HPDE6-E6E7 (cell line): ENCODE measurements around the gene KIF6.

ENCODE experiments used
- DNase-seq: peaks from one replicate; pipeline ENCODE4 v3.0.0; 2011; ENCODE audit warnings: missing footprints; ENCODE audit errors: extremely low spot score

KIF6 gene

DNA sequence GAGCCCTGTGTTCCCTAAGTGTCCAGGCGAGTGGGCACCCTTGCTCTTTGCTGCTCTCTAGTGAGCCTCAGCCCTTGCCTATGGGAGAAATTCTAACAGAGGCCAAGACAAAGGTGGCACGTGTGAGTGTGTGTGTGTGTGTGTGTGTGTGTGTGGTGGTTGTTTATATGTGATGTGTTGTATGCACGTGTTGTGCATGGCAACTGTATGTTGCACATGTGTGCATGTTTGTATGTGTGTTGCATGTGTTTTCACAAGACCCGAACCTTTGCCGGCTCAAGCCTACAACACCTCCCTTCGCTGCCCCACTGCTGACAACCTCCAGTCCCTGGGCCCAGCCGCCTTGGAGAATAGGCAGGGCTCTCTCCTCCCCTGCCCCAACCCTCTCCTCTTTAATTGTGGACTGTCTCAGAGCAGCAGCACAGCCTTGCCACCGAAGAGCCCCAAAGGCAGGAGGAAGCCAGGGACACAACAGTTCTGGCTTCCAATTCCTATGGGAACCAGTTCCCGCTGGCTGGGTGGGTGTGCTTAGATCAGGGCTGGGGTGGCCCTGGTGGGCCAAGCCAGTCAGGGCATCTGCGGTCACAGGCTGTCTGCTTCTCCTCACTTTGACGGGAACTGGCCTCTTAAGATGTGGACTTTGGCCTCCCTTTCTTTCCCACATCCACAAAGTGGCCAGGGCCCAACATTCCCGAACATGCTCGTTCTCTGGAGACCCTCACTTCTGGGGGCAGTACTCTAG, 405.4 kb downstream of the KIF6 start:
- DNase-seq = no peak

DNA sequence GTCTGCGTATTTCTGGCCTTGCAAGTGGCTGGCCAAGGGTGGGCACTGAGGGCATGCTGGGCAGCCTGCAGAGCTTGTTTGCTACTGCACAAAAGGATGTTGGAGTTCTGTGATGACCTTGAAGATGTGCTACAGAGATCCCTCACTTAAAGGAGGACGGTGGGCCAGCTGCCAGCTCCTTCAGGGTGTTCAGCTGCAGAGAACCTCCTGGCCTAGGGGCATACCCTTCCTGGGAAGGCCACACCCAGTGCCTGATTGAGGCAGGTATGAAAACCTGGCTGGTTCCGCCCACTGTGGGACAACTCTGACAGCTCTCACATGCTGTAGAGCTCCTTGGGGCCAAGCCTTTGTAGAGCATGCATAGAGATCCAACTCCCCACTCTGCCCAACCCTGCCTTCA, 408.0 kb downstream of the KIF6 start:
- DNase-seq = no peak

DNA sequence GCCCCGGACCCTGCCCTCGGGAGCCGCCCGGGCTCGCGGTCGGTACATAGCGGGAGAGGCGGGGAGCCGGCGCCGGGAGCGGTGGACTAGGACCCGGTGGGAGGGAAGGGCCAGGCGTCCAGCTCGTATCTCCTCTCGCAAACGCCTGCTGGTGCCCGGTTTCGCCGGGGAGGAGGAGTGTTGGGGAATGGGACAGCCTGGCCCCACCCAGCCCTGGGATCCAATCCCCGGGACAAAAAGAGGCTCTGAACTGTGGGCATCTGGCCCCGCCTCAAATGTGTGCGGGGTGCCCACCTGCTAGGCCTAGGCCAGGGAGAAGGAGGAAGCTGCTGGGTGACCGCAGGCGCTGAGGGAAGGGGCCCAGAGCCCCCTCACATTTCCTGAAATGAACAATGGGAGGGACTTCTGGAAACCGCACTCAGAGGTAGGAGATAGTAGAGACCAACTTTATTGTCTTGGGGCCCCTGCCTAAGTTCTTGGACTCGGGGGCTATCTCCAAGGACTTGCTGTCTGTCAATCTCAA, 410.9 kb downstream of the KIF6 start, which contains the start of gene KCNK17:
Gene KCNK17 (minus strand): TSS at position 147 of the 523 bp plus-strand sequence. CDS start 99 bp downstream, at position 48.
- no peak for DNase-seq

DNA sequence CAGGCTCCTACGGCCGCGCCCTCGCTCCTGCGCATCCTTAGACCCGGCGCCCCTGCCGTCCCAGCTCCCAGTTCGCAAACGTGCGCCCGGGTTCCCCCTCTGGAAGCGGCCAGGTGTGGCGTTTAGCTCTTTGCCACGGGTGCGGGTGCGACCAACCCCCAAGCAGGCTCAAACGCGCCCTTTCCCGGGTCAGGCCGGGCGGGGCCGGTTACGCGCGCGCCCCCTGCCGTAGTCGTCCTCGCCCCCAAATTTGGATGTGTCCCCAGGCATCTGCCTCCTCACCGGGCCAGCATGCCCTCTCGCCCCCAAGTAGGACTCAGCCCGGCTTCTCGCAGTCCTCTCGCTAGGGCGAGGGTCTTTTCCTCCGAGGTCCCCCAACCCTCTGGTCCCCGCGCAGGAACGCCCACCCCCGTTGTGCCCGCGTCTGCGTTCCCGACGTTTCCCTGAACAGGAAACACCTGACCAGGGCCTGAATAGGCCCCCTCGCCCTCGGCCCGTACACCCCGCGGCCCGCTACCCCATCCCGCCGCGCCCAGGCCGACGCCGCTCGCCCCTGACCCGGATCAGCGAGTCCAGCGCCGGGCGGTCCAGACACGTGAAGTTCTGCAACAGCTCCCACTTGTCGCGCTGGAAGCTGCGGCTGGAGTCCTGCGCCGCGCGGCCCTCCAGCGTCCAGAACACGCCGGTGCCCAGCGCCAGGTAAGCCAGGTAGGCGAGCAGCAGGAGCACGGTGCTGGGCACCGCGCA, 411.5 kb downstream of the KIF6 start:
- DNase-seq = no peak

DNA sequence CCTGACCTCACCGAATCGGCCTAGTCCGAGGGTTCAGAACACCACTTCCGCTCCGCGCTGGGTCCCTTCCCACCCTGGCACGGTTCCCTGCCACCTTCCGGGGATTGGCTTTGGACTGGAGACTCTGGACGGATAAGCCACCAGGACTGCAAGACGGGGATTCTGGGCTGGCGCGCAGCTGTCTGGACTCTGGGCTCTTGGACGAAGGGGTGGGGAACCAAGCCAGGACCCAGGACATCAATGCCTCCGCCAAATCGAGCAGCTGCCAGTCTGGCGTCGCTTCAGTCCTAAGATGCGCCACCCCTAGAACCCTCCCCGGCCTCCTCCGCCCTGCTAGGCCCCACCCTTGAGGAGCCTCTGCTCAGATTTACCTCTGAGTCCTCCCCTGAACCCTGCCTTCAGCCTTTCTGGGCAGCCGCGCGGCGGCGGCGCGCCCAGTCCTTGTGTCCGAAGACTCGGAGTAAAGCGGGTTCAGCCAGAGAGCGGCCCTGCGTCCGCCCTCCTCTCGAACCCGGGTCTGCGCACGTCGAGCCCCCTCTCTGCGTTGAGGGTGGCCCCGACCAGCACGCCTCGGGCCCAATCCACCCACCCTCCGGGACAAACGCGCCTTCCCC, 412.2 kb downstream of the KIF6 start:
- DNase-seq = no peak

DNA sequence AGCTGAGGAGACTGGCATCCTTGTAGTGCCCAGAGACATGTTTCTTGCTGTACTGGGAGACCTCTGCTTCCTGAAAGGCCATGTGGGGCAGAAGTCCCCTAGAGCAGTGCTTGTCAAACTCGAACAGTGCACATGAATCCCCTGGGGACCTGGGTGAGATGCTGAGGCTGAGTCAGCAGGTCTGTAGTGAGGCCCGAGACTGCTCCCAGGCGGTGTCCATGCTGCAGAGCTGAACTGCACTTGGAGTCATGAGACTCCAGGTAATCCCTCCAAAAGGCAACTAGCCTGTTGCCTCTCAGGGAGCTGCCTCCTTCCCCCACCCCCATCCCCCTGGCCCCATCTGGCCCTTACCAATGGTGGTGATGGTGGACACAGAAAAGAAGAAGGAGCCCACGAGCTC, 414.7 kb downstream of the KIF6 start:
- DNase-seq = no peak

DNA sequence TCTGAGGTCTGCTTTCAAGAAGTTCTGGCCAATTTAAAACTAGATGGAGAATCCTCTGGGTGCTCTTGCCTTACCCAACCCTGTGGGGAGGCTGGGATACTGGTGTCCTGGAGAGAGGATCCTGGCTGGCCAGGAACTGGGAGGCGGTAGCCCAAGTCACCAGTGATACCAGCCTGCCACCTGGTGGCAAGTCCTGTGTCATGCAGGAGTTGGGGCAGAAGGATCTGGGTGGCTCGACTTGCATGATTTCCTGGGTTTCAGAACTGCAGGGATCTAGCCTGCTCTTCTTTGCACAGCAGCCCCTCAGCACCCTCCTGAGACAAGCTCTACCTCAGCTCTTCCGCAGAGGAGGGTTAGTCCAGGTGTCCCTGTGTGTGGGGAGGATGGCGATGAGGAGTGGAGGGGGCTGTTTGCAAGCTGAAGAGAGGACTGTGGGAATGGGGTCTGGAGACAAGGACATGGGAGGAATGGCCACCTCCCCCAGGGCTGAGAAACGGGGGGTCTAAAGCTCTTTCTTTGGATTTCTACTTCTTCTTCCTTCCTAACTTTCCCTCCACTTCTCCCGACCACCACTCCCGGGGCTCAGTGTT, 415.2 kb downstream of the KIF6 start:
- DNase-seq = peak; percentile 82

DNA sequence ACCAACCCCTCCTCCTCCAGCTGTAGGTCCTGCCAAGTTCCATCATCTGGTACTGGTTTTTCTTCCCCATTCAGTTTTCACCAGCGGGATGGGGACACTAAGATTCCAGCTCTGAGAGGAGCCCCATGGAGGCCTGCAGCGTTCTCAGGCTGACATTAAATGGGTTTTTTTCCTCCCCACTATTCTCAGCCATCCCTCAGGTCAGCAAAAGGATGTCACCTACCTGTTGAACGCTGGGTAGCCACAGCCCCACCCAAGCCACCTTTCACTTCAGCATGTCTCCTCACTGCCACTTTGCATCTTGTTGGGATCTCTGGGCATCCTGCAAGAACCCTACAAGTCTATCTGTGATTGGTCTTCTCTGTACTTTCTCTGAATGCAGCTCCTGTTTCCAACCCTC, 417.7 kb downstream of the KIF6 start:
- DNase-seq = no peak

DNA sequence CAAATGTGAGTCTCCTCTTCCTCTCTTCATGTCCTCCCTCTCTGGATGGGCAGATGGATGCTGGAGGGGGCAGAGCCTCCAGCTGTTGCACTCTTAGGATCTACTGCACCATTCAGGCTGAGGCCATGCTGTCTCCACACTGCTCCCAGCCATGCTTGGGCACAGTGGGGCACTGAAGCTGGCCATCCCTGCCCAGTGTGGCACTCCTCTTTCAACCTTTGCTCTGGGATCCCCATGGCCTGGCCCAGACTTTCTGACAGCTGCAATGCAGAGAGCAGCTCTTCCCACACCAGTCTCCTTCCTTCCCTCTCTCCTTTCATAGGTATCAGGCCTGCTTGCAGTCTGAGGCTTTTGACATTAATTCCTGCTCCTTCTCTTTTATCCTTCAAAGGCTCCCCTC, 420.3 kb downstream of the KIF6 start:
- no peak for DNase-seq

DNA sequence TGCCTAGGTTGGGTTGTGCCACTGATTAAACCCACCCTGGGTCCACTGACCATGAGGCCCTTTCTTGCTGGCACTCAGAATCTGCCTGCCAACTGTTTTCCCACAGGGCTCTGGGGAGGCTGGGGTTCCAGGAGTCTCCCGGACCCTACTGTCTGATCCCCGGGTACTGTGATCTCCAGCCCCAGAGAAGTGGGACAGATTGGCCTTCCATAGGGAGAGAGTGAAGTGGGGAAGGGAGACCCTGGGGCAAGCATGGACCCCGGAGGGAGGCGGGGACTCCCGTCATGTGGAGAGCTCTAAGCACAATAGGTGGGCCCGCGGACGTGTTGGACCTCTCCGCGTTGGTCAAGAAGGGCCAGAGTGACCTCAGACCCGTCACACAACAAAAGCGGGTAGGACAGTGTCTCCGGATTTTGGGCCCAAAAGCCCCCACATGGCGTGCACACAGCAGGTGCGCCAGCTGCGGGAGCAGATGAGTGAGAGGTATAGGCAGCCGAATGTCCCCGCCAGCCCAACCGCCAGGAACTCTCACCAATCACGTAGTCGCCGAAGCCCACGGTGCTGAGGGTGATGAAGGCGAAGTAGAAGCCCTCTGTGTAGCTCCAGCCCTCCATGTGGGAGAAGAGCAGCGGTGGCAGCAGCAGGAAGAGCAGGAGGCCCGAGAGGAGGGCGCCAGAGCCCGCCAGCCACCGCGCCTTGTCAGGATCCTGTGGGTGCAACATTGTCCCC, 421.6 kb downstream of the KIF6 start:
- no peak for DNase-seq

DNA sequence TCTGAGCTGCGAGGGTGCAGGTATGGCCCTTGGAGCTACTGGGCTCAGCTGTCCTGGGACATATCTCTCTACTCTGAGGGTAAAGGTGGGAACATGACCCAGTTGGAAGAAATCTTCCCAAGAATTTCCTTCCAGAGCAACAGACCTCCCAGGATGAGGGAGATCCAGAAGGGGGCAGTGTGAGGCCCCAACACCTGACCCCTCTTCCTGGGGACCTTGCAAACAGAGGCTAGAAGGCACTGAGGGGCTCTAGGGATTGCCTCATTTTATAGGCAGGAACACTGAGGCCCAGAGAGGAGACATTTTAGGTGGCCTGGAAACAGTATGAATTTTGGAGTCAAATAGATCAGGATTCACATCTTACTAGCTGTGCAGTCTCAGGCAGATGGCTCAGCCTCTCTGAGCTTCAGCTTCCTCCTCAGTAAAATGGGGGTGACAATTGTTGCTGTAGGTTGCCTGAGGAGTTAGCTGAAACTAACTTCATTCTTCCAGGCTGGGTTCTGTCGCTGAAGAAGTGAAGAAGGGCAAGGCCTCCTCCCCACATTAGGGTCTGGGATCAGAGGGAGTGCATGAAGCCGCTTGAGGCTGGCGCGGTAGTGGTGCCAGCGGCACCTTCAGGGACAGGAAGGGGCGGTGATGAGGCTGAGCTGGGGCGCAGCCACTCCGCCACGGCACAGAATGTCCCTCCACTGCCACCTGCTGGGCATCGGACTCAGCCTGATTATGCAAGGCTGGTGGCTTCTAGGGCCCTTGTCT, 422.4 kb downstream of the KIF6 start:
- peak; percentile 90 for DNase-seq

DNA sequence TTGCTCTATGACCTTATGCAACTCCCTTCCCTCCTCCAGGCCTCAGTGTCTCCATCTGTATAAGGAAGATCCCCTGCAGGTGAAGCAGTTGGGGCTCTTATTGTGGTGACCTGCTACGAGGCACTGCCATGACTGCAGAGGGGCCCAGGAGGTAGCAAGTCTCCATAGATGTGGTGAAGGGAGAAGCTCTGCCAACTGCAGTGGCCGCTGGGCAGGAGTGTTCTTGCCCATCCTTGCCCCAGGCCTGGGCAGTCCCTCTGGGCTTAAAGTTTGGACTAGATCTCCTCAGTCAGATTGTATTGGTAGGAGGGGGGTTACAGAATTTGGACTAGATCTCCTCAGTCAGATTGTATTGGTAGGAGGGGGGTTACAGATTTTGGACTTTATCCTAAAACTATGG, 423.2 kb downstream of the KIF6 start:
- DNase-seq = no peak

DNA sequence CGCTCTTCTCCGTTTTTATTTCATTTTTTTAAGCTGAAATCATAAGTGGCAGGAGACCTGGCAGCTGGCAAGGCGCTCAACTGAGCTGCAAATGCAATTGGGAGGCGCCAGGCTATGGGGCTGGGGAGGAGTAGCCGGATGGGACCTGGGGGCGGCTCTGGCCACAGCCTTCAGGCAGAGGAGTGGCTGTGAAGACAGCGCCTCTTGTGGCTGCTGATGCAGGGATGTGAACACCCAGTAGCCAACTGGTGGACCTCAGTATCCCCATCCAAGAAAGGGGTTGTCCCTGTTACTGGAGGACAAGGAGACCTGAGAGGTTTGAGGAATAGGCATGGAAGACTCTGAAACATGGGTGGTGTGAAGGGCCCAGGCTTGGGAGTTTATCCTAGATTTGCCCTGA, 423.6 kb downstream of the KIF6 start:
- DNase-seq = peak; percentile 25

DNA sequence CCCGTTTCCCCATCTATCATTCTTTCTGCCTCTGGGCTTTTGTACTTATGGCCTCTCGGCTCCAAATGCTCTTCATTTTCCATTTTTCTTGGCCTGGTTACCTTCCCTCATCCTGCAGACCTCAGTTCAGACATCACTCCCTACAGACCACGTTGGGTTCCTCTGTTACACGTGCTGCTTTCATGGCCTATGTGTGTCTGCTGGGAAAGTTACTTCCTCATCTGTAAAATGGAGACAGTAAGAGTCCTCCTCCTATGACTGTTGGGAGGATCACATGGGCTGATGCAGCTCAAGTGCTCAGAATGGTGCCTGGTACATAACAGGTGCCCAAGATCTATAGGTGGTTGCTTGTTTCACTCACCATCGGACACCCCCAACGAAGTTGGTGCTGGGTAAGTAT, 424.5 kb downstream of the KIF6 start:
- no peak for DNase-seq

DNA sequence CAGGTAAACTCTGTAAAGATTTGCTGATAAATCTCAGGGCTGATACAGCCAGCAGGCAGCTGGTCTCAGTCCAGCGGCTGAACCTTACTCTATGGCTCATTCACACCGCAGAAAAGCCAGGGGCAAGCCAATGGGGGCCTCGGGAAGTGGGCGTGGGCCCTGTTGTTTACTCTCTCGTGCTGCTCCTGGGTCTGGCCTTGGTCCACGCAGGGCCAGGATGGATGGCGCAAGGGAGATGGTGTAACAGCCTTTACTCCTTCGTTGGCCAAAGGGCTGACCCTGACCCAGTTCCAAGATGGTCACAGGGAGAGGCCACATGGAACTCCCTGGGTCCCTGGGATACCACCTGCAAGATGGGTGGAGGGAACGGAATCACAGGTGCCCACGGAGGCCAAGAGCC, 427.1 kb downstream of the KIF6 start:
- DNase-seq = no peak

DNA sequence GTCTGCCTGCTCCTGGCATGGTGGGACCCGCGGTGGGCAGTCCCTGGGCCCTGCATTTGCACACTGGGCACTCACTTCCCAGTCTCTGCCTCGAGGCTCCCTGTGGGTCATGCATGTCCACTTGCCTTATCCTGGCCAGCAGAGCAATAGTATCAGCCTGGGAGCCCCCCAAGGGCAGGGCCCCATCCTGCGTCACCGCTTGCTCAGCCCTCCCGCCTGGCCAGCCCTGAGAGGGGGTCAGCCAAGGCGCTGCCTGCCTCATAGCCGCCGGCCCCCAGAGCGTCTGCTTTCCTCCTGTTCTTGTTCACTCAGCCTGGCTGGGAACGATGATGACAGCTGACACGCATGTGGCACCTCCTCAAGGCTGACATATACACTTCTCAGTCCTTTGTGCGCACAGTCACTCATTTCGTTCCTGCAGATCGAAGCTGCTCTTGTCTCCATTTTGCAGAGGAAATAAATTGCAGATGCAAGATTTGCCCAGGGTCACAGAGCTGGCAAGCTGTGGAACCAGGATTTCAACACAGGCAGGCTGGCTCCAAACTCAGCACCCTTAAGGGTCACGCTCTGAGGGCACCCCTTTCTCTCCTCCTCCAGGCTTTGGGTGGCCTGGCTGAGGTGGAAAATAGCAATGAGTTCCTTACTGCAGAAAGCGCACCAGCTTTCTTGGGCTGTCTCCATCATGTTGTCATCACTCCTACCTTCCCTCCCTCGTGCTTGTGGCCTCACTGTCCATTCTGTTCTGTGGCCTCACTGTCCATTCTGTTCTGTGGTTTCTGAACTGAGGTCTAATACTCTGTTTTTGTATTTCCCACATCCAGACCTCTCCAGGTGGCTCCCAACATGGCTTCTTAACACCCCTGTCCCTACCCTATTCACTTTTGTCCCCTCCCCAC, 428.2 kb downstream of the KIF6 start:
- no peak for DNase-seq

DNA sequence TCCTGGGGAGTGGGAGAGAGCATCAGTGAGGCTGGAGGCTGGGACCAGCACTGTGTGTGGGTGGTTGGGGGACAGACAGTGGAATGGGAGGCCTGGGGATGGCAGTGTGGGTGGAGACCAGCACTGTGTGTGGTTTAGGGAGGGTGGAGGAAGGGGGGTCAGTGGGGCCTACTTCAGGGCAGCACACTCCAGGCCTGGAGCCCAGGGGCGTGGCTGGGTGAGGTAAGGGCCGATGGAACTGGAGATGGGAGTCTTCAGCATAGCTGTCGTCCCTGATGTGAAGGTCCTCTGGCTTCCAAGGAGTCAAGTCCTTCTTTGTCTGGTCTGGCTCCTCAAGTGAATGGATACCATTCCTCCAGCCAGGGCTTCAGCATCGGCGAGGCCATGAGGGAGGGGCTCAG, 429.6 kb downstream of the KIF6 start:
- DNase-seq = no peak

DNA sequence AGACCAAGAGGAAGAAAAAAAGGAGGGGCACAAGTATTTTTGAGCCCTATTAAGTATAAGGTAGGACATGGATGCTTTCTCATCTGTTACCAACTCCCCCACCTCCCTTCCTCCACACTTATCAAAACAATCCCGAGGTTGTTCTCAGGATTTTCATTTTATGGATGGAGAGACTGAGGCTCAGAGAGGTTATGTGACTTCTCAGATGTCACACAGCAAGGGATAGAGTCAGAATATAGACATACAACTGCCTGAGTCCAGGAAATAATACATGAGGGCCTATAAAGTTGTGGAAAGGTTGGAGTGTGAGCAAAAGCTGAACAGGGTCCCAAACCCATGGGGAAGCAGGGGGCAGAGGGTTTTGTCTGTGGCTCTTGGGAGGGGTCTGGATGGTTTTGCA, 430.3 kb downstream of the KIF6 start:
- DNase-seq = no peak

DNA sequence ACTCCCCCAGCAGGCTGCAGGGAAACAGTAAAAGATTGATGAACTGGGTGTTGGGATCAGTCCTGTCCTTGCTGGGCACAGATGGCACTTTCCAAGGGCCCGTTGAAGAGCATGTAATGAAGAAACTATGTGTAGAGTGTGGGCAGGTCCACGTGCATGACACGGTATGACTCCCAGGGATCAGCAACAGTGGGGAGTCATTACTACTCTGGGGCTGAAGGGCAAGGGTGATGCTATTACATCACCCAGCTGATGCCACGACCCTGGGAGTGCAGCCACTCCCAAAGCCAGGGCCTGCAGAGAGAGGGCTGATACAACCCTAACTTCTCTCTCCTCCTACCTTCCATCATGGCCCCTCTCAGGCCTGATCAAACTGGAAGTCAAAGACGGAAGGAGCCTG, 431.1 kb downstream of the KIF6 start:
- no peak for DNase-seq

DNA sequence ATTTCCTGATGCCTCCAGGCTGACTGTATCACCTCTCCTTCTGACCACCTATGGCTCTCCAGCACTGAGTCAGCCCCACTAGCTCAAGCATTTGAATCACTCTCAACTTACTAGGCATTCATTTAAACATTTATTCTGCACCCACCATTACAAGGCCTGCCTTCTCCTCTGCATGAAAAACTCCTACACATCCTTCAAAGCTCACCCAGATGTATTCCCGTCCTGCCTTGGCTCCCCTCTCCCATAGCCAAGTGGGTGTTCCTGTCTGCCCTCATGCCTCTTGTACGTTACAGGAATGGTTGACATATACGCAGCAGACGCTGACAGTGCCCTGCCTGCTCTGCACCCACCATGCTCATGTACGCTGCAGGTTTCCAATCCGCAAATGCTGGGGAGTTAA, 432.6 kb downstream of the KIF6 start:
- no peak for DNase-seq
